Astrocyte of the cerebellum (primary cell): ENCODE measurements around the gene LMTK3.

Experiments
- DNase-seq: peaks from one replicate; pipeline ENCODE4 v3.0.0-alpha.2; 2011; ENCODE audit warnings: low read depth
- H3K4me3 ChIP-seq: 2 replicates; pipeline ENCODE4 v1.5.1; 2011; ENCODE audit warnings: mild to moderate bottlenecking, low read depth, low read length, moderate library complexity
- in situ Hi-C: cut with HindIII; loops from 2 replicates; pipeline ENCODE4 v1.10.0; 2017; ENCODE audit warnings: low sequenced_read_pairs
- TF ChIP-seq, protein P1 (sequence below): IDR thresholded peaks from 2 replicates; pipeline ENCODE4 v1.5.1; 2012; ENCODE audit warnings: low read length, low read depth, moderate library complexity, mild to moderate bottlenecking; ENCODE audit errors: missing control alignments

Gene LMTK3

GRCh38 chr19:48445606-48446481 lies 65.8 kb downstream of the LMTK3 start, which contains the start of gene GRWD1:
GRWD1 (plus strand) TSS chr19:48445983; CDS start chr19:48446006, 23 bp downstream.
- in situ Hi-C loops = no loop called here

DNA sequence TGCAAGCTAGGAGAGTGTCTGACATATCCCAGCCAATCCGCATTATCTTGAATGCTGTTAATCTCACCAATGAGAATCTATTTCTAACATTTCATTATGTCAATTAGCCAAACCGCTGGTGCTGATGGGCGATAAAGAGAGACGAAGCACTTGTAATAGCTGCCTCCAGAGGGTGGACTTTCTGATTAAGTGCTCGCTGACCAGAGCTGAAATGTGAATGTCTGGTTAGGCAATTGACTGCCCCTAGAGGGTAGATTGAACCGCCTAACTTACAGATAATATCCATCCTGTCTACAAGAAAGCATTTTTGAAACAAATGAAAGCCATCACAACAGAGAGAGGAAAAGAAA lies 66.4 kb downstream of the LMTK3 start:
- in situ Hi-C loops = no loop called here

More at GRCh38 chr19:48445606-48446481, 65.8 kb downstream of the LMTK3 start, which contains the start of gene GRWD1:
- peak; percentile 96 for DNase-seq
- TF ChIP-seq, protein P1, sequence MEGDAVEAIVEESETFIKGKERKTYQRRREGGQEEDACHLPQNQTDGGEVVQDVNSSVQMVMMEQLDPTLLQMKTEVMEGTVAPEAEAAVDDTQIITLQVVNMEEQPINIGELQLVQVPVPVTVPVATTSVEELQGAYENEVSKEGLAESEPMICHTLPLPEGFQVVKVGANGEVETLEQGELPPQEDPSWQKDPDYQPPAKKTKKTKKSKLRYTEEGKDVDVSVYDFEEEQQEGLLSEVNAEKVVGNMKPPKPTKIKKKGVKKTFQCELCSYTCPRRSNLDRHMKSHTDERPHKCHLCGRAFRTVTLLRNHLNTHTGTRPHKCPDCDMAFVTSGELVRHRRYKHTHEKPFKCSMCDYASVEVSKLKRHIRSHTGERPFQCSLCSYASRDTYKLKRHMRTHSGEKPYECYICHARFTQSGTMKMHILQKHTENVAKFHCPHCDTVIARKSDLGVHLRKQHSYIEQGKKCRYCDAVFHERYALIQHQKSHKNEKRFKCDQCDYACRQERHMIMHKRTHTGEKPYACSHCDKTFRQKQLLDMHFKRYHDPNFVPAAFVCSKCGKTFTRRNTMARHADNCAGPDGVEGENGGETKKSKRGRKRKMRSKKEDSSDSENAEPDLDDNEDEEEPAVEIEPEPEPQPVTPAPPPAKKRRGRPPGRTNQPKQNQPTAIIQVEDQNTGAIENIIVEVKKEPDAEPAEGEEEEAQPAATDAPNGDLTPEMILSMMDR = peak; percentile 19
- H3K4me3 ChIP-seq = peak within 1 kb of the TSS; percentile 100

GRCh38 chr19:48444936-48445200 lies 66.8 kb downstream of the LMTK3 start:
- TF ChIP-seq, protein P1 = no peak
- in situ Hi-C loops = no loop called here
- DNase-seq = no peak
- H3K4me3 ChIP-seq = peak overlapping the region; percentile 100

More for the DNA sequence above, 66.4 kb downstream of the LMTK3 start:
- peak overlapping the region; percentile 100 for H3K4me3 ChIP-seq
- DNase-seq = peak; percentile 82
- TF ChIP-seq, protein P1 = peak; percentile 74

DNA sequence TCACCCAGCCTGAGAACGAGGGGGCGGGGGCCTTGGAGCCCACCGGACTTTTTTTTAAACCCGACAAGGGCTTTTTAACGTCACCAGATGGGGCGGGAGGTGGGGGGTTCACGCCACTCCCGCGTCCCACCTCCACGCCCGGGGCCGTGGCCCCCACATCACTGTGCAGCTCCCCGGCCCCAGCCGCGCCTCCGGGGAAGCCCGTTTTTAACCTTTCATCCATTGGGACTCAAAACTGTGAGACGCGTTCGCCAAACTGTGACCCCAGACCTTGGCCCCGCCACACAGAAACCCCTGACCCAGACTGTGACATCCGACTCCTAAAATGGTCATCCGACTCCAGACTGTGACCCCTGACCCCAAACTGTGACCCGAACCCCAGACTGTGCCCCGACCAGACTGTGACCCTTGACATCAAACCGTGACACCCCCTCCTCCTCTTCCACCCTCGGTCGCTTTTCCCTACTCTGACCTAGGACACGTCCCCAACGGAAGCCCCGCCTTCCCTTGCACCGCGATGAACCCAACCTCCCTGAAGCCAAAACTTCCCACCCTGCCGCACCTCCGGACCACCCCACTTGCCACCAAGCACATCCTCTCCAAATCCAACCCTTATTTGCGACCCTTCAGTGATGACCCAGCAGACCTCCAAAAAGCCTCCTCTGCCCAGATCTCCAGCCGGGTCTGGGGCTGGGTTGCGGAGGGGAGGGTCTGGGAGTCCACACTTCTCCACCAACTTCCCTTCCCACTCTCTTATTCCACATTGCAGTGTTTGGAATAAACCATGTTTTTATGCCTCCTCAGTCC lies 67.3 kb downstream of the LMTK3 start:
- in situ Hi-C loops = no loop called here
- TF ChIP-seq, protein P1 = no peak

DNA sequence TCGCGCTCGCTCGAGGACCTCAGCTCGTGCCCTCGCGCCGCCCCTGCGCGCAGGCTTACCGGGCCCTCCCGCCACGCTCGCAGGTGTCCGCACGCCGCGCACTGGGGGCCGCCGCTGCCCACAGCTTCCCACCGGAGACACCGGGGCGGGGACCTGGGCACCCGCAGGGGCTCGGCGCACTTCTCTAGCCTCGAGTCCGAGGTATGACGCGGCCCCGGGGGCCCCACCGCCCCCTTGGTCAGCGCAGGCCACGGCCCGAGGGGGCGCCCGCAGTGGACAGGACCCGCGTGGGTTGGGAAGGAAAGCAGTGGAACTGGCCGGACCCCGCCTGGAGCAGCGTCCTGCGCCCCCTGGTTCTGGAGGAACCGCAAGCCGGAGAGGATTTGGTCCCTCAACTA lies 67.9 kb downstream of the LMTK3 start:
- peak overlapping the region; percentile 100 for H3K4me3 ChIP-seq
- no peak for DNase-seq
- in situ Hi-C loops = no loop called here
- TF ChIP-seq, protein P1 = no peak

More for the DNA sequence above, 67.3 kb downstream of the LMTK3 start:
- DNase-seq = no peak
- peak overlapping the region; percentile 100 for H3K4me3 ChIP-seq

DNA sequence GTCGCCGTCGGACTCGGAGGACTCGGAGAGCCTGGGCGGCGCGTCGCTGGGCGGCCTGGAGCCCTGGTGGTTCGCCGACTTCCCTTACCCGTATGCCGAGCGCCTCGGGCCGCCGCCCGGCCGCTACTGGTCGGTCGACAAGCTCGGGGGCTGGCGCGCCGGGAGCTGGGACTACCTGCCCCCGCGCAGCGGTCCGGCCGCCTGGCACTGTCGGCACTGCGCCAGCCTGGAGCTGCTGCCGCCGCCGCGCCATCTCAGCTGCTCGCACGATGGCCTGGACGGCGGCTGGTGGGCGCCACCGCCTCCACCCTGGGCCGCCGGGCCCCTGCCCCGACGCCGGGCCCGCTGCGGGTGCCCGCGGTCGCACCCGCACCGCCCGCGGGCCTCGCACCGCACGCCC lies 68.4 kb downstream of the LMTK3 start:
- in situ Hi-C loops = no loop called here
- TF ChIP-seq, protein P1 = no peak
- no peak overlapping the region for H3K4me3 ChIP-seq
- DNase-seq = no peak
